GM18951 (cell line): Measurements from ENCODE around the gene BLTP2.
A peak's percentile ranks its signal among the peaks of the same experiment; 100 is the strongest.

ENCODE experiments used
- POLR2A ChIP-seq: IDR thresholded peaks from 4 replicates; pipeline ENCODE4 v1.6.1; 2011; ENCODE audit warnings: mild to moderate bottlenecking; ENCODE audit not compliant: insufficient read length, insufficient read depth; ENCODE audit errors: extremely low read depth
- in situ Hi-C: fragments of 300-500 bp; cut with MboI; formaldehyde crosslinking; loops from one replicate; pipeline ENCODE4 v1.12.0; 2022; ENCODE audit warnings: low sequenced_read_pairs, mixed read lengths, inconsistent platforms; ENCODE audit not compliant: unreplicated experiment

BLTP2 gene

DNA sequence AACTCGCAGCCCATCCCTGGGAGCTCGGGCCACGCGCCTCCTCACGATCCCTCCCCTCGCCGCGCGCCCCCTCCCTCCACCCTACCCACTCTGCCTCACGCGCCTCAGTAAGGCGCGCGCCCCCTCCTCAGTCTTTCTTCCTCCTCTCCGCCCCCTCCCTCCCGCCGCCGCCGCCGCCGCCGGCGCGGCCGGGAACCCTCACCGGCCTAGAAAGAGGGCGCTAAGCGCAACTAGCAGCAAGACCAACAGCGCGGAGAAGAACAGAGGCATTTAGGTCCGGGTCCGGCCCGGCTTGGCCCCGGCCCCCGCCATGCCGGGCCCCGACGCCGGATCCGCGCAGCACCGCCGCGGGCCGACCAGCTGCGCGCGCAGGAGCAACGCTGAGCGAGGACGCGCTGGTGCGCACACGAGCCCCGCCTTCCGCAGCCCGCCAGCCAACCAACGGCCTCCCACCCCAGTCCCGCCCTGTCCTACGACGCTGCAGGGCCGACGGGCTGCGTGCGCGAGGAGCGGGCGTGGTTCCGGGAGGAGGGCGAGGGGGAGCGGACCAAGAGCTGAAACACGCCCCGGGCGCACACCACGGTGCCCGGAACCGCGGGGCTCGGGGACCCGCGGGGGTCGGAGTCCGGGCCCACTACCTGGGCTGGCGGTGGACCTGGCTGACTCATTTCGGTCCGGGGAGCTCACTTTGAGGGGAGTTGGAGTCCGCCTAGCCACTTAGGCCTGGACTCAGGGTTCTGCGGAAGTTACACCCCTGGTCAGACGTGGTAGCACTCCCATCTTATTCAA lies at the start of gene BLTP2:
BLTP2 (minus strand) TSS at position 372 of the 789 bp plus-strand sequence; CDS start at position 270, 102 bp downstream.
- TF ChIP-seq POLR2A: peak; percentile 95
- in situ Hi-C loops: no loop called here

DNA sequence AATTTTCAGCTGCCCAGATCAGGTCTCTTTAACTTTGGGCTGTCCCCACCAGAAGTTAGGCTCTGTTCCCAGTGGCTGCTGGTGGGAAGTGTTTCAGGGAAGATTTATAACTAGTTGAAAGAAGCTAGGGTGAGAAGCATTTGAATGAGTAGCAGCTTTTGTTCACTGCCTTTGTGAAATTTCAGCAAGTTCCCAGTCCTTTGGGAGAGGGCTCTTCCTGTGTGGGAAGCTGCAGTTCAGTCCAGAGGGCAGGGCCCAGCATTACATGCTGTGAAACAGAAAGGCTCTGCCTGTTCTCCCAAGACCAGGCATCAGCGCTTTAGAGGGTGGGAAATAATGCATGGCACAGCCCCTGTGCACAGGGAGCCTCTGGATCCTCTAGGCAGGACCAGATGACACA lies 48.9 kb upstream of the BLTP2 start:
- in situ Hi-C loops: no loop called here
- TF ChIP-seq POLR2A: no peak

DNA sequence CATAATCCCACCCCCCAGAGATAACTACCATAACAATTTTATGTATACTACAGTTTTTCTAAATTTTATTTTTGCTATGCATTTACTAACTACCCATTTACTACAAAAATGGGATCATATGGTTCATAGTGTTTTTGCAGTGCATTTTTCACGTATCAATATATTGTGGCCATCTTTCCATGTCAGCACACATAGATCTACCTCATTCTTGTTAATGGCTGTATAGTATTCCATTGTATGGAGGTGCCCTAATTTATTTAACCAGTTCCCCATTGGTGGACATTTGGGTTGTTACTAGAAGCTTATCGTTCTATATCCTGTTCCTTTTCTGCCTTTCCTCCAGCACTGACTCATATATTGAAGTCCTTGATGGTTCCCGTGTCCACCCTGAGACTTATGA lies 44.1 kb upstream of the BLTP2 start:
- TF ChIP-seq POLR2A: no peak
- in situ Hi-C loops: no loop called here

DNA sequence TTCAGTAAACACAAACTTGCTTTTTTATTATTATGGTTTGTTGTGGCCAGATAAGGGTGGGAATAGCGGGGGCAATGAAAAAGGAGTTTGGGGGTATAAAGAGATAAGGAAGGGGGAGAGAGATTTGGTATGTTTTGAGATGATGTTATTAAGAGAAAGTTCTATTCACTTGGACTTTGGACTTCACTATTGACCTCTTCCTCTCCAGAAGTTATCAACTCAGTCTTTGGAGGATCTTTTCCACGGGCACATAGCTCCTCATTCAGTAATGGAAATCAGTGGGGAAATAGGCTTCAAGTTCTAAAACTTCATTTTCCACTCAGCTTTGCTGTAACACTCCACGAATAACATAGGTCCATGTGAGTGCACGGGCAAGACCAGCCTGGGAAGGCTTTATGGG lies 43.5 kb upstream of the BLTP2 start:
- TF ChIP-seq POLR2A: no peak

DNA sequence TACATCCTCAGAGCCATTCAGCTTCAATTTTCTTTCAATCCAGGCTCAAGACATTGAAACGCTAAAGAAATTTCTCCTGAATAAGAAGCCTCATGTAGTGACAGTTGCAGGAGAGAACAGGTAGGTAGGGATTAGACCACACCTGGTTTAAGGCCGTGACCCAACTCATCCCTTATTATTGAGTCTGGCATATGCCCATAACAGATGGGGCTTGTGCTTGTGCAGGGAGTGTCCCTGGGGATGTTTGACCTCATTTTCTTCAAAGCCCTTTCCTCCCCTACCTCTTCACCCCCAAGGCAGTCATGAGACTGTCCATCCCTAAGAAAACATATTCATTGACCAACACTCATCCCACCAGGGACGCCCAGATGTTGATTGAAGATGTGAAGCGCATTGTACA lies 41.3 kb upstream of the BLTP2 start:
- TF ChIP-seq POLR2A: no peak
- in situ Hi-C loops: no loop called here

More for the DNA sequence above, 43.5 kb upstream of the BLTP2 start:
- in situ Hi-C loops: no loop called here

DNA sequence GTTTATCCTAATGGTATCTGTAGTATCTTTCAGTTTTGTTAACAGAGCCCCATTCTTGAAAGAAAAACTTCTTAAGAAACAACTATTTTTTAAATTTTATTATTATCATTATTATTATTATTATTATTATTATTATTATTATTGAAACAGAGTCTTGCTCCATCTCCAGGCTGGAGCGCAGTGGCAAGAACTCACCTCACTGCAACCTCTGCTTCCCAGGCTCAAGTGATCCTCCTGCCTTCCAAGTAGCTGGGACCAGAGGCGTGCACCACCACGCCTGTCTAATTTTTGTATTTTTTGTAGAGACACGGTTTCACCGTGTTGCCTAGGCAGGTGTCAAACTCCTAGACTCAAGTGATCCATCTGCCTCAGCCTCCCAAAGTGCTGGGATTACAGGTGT lies 40.4 kb upstream of the BLTP2 start:
- in situ Hi-C loops: no loop called here
- no peak for TF ChIP-seq POLR2A

DNA sequence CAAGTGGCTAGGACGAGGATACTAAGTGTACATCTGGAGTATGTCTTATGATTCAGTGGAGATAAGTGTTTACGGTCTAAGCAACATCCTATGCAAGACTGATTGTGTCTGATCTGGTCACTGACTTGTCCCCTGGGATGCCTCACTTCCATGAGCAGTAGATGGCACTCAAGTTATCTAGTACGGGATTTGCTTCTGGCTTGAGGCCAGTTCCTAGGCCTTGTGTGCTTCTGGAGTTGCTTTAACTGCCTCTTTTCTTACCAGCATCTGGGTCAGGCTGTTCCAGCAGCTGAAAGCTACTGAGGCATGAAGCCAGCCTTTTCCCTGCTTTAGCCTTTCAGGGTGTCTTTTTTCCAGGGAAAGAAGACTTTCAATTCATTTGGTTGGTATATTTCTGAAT lies 40.0 kb upstream of the BLTP2 start:
- in situ Hi-C loops: no loop called here
- TF ChIP-seq POLR2A: no peak

DNA sequence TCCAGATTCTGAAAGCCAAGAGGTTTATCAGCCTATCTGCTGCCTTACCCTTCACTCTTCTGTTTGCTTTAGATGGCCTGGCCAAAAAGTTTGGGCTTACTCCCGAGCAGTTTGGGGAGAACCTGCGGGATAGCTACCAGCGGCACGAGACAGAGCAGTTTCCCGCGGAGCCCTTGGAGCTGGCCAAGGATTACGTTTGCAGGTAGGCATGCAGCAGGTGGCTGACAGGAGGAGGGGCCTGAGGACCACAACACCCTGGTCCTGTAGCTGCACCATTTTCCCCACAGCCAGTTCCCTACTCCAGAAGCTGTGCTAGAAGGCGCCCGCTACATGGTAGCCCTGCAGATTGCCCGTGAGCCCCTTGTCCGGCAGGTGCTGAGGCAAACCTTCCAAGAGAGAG lies 37.7 kb upstream of the BLTP2 start:
- TF ChIP-seq POLR2A: no peak
- in situ Hi-C loops: no loop called here

DNA sequence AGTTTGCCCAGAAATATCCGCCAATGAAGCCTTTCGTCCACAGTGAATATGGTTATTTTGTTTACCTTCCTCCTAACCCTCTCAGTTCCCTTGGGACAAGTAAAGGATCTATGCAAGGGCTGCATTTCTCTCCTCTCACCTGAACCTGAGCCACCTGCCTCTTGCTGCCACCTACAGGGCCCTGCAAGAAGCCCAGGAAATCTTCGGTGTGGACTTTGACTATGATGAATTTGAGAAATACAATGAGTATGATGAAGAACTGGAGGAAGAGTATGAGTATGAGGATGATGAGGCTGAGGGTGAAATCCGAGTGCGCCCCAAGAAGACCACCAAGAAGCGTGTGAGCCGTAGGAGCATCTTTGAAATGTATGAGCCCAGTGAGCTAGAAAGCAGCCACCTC lies 31.0 kb upstream of the BLTP2 start:
- in situ Hi-C loops: no loop called here

DNA sequence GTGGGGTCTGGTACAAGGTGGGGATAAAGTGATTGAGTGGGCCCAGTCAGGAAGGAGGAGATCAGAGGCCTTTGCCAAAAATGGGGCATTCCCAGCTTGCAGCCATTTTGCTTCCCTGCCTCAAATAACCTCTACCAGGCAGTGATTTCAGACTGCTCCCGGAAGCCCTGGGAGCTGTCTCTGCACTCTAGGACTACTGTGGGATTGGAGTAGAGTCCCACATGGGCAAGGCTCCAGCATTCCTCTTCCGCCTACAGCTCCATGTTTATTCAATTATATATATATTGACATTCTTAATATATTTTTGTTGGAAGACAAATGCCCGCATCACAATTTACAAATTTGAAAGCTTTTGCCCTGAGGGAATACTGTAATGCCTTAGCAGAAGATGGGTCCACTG lies 30.5 kb upstream of the BLTP2 start:
- in situ Hi-C loops: no loop called here
- TF ChIP-seq POLR2A: no peak

More for the DNA sequence above, 31.0 kb upstream of the BLTP2 start:
- no peak for TF ChIP-seq POLR2A

DNA sequence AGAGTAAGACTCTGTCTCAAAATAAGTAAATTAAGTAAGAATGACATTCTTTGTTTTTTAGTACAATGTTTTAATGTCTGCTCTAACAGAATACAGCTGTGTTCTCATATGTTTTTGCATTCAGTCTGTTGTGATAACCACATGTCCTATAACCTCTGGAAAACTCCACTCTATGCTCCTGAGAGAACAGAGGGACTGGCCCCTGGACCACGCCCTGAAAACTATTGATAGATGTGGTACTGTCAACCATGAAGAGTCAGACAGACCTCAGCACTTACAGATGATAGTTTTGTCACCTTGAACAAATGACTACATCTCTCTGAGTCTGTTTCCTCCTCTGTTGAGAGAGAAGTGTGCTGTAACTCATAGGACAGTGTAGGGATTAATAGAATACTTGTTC lies 25.0 kb upstream of the BLTP2 start:
- in situ Hi-C loops: no loop called here

DNA sequence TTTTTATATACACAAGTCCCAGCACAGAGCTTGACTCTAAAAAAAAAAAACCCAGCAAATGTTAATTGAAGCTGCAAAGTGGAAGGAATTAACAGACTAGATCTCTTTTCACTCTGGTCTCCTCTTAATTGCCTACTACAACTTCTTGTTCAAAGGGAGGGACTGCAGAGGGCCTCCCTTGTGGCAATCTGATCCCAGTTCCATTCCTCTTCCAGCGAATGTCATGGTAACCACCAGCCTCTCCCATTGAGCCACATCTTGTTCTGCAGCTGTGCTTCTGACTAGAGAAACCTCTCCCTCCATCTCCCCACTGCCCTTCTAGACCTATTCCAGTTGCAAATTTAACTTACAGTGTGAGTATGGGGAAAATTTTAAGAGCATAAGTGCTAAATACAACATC lies 22.9 kb upstream of the BLTP2 start:
- in situ Hi-C loops: no loop called here
- no peak for TF ChIP-seq POLR2A

More for the DNA sequence above, 25.0 kb upstream of the BLTP2 start:
- TF ChIP-seq POLR2A: no peak

DNA sequence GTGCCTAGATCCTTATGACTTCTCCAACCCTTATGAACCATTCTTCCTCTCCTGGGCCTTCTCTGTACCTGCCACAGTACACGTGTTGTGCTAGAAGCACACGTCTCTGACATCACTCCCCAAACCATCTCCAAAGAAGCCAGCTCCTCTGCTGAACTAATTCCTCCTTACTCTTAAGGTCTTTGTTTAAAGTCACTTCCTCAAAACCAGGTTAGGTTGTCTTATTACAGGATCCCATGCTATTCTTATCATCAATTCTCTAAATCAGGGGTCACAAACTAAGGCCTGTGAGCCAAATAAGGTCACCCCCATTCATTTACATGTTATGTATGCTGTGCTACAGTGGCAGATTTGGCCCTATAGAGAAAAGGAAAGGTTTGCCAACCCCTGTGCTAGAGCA lies 21.0 kb upstream of the BLTP2 start:
- in situ Hi-C loops: no loop called here
- no peak for TF ChIP-seq POLR2A

DNA sequence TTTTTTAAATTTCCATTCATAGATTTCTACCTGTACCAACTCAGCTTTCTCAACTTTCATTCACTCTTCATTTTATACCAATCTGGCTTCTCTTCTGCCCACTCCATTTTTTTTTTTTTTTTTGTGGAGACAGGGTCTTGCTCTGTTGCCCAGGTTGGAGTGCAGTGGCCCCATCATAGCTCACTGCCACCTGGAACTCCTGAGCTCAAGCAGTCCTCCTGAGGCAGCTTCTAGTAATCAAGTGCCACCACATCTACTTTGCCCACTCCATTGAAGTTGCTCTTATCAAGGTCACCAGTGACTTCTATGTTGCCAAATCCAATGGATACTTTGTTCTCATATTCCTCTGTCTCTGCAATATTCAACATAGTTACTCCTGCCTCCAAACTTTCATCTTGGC lies 18.8 kb upstream of the BLTP2 start:
- in situ Hi-C loops: no loop called here
- TF ChIP-seq POLR2A: no peak

DNA sequence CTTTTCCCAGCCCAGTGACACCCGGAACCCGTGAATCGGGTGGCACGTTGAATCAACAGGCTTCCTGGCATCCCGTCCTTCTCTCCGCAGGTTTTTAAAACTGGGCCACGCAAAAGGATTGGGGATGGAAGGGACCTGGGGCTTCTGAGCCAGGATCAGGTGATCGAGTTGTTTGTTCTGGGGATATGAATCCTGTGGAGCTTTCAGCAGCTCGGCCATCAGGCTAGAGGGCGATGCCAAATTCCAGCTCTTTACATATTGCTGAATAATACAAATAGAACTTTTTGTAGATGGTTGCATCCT lies 17.5 kb upstream of the BLTP2 start:
- TF ChIP-seq POLR2A: no peak
- in situ Hi-C loops: no loop called here
